Colonic mucosa (tissue), 4 donors: ENCODE measurements around the gene MATN1. TPM values are rescaled to one million over a fixed set of nuclear protein-coding genes. Genes with fewer than 3 reads are reported as not detected.
A peak's percentile ranks its signal among the peaks of the same experiment; 100 is the strongest.
"Not testable (repeated sequence)": the region's sequence is repeated elsewhere in the genome, so short reads cannot be mapped to it uniquely, and the experiment has no call there.

Experiments used
- DNase-seq: peaks from one replicate; pipeline ENCODE4 v3.0.0-alpha.2; 2020
- H3K27ac ChIP-seq: fragments of 200-600 bp; one replicate; pipeline ENCODE4 v1.8.0; 2021
- H3K27me3 ChIP-seq: fragments of 200-600 bp; one replicate; pipeline ENCODE4 v1.8.0; 2021
- H3K36me3 ChIP-seq: fragments of 200-600 bp; one replicate; pipeline ENCODE4 v1.8.0; 2021
- H3K4me1 ChIP-seq: fragments of 200-600 bp; one replicate; pipeline ENCODE4 v1.8.0; 2021; ENCODE audit warnings: mild to moderate bottlenecking
- H3K4me3 ChIP-seq: fragments of 200-600 bp; one replicate; pipeline ENCODE4 v1.8.0; 2021
- H3K9ac ChIP-seq, 2 donors: one replicate each; pipeline ENCODE4 v1.7.0; 2013; ENCODE audit warnings: control low read depth in 2 of 2, low read depth in 2 of 2, low read length in 2 of 2
- H3K9me3 ChIP-seq: fragments of 200-600 bp; one replicate; pipeline ENCODE4 v1.8.0; 2021
- CTCF ChIP-seq: fragments of 200-600 bp; IDR thresholded peaks from one replicate; pipeline ENCODE4 v1.8.0; 2022; ENCODE audit warnings: antibody characterized with exemption, mild to moderate bottlenecking
- intact Hi-C: fragments of 100-400 bp; cut with DNase I; formaldehyde crosslinking; loops from one replicate; pipeline ENCODE4 v1.14.1; 2022
- total RNA-seq, 2 donors: library from RNA; stranded (reverse); fragmentation: NEBNext Ultra II Directional in 1 of 2; extraction: Animal tissue kit (Norgen Biotek cat#: 25700) in 1 of 2; gene quantifications; one replicate each; pipeline ENCODE4 v1.2.1, GENCODE V29; 2021
- donor health status: healthy.
- donor health status: DM: no; HTN: no; CAD: no.
- donor health status: DM: no; HTN: no; CAD: no.

The MATN1 gene
- total RNA-seq, 2 donors from 2014 or later: not detected

GRCh38 chr1:30688920-30689794, 34.2 kb downstream of the MATN1 start:
- intact Hi-C loops: no loop called here
- H3K27ac ChIP-seq: no peak overlapping the region
- no peaks in the 10 kb centered on the region for H3K4me1 ChIP-seq
- no peak overlapping the region for H3K4me3 ChIP-seq
- H3K9ac ChIP-seq: no peak overlapping the region
- peaks cover 8% of the 10 kb centered on the region for H3K27me3 ChIP-seq
- no peak for TF ChIP-seq CTCF
- no peaks in the 10 kb centered on the region for H3K9me3 ChIP-seq
- no peak for DNase-seq
- H3K36me3 ChIP-seq: no peaks in the 10 kb centered on the region

DNA sequence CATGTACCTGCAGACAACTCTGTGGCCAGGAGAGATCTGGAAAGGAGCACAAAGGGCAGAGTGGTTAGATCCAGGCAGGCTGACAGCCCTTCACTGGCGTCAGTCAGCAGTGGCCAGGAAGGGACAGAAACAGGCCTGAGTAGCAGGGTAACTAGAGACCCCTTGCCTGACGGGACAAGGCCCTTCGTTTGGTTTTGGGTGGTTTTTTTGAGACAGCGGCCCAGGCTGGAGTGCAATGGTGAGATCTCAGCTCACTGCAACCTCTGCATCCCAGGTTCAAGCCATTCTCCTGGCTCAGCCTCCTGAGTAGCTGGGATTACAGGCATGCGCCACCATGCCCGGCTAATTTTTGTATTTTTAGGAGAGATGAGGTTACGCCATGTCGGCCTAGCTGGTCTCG, 34.9 kb downstream of the MATN1 start:
- H3K9ac ChIP-seq, H3K36me3 ChIP-seq, H3K4me1 ChIP-seq, H3K9me3 ChIP-seq, intact Hi-C loops, H3K27ac ChIP-seq, H3K4me3 ChIP-seq, DNase-seq: not testable (repeated sequence)
- H3K27me3 ChIP-seq: peaks cover 11% of the 10 kb centered on the region

- Histone ChIP-seq H3K27ac (no peak overlapping the region), H3K36me3 (no peaks in the 10 kb centered on the region), H3K9me3 (no peaks in the 10 kb centered on the region), H3K4me1 (no peaks in the 10 kb centered on the region), H3K4me3 (no peak overlapping the region), H3K9ac (no peak overlapping the region), H3K27me3 (peaks cover 15% of the 10 kb centered on the region)
- TF ChIP-seq CTCF: no peak
- intact Hi-C loops: no loop called here
- no peak for DNase-seq
These were observed 35.5 kb downstream of the MATN1 start for GRCh38 chr1:30687886-30688285.

GRCh38 chr1:30686236-30686935, 37.0 kb downstream of the MATN1 start:
- no peaks in the 10 kb centered on the region for H3K4me1 ChIP-seq
- DNase-seq: no peak
- H3K9me3 ChIP-seq: no peaks in the 10 kb centered on the region
- intact Hi-C loops: no loop called here
- no peaks in the 10 kb centered on the region for H3K36me3 ChIP-seq
- no peak overlapping the region for H3K4me3 ChIP-seq
- no peak for TF ChIP-seq CTCF
- no peak overlapping the region for H3K9ac ChIP-seq
- H3K27ac ChIP-seq: no peak overlapping the region
- H3K27me3 ChIP-seq: peaks cover 15% of the 10 kb centered on the region

- Histone ChIP-seq H3K4me3 (peak overlapping the region; percentile 13), H3K9ac (no peak overlapping the region), H3K27ac (no peak overlapping the region), H3K27me3 (peaks cover 15% of the 10 kb centered on the region), H3K36me3 (no peaks in the 10 kb centered on the region), H3K9me3 (no peaks in the 10 kb centered on the region), H3K4me1 (no peaks in the 10 kb centered on the region)
- no peak for DNase-seq
- intact Hi-C loops: no loop called here
- no peak for TF ChIP-seq CTCF
These were observed 37.6 kb downstream of the MATN1 start for GRCh38 chr1:30685796-30686165.
